Measurements from ENCODE around the gene ARHGAP40.

ARHGAP40 gene

GRCh38 chr20:38680500-38681306, 79.1 kb downstream of the ARHGAP40 start:
- no peak overlapping the region for H3K27ac ChIP-seq (ENCODE audit: low read depth, low read length)
- no peaks in the 10 kb centered on the region for H3K36me3 ChIP-seq (ENCODE audit: control insufficient read depth, insufficient read depth, low read length)
- H3K9ac ChIP-seq (ENCODE audit: low read length): no peak overlapping the region
- no peaks in the 10 kb centered on the region for H3K4me1 ChIP-seq (ENCODE audit: control insufficient read depth, insufficient read depth, low read length)
- peaks cover 2% of the 10 kb centered on the region for H3K27me3 ChIP-seq (ENCODE audit: control insufficient read depth, insufficient read depth, low read length)
- H3K4me3 ChIP-seq (ENCODE audit: low read length): no peak overlapping the region

- Histone ChIP-seq H3K27ac (ENCODE audit: low read depth, low read length) (no peak overlapping the region), H3K9ac (ENCODE audit: low read length) (no peak overlapping the region), H3K4me3 (ENCODE audit: low read length) (no peak overlapping the region), H3K4me1 (ENCODE audit: control insufficient read depth, insufficient read depth, low read length) (no peaks in the 10 kb centered on the region), H3K27me3 (ENCODE audit: control insufficient read depth, insufficient read depth, low read length) (no peaks in the 10 kb centered on the region), H3K36me3 (ENCODE audit: control insufficient read depth, insufficient read depth, low read length) (no peaks in the 10 kb centered on the region)
Measured at GRCh38 chr20:38685271-38685670, 83.7 kb downstream of the ARHGAP40 start.

DNA sequence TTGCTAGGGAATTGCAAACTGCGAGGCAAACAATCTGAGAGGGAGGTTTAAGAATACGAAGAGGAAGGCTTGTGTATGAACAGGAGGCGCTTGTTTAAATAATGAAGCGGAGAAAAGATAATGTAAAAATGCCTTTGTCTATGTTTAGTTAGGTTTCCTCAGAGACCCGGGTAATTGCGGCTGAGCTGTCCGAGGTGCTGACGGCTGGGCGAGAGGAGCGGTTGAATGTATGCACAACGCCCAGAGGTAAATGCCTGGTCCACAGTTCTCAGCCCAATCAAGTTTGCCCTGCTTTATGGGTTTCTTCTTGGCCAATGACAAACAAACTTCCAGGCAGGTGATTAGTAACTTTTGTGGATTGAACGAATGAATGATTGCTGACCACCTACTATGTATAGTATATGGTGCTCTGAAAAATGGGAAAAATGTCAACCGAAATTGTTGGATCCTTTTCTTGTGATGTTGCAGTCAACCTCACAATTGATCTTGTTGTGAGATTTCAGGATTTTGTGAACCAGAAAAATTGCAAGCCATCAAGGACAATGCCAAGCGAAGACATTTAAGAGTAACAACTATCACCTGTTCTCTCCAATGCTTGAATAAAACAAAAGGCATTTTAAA, 84.4 kb downstream of the ARHGAP40 start:
- no peak overlapping the region for H3K4me3 ChIP-seq (ENCODE audit: low read length)
- H3K36me3 ChIP-seq (ENCODE audit: control insufficient read depth, insufficient read depth, low read length): no peaks in the 10 kb centered on the region
- no peaks in the 10 kb centered on the region for H3K4me1 ChIP-seq (ENCODE audit: control insufficient read depth, insufficient read depth, low read length)
- no peak overlapping the region for H3K9ac ChIP-seq (ENCODE audit: low read length)
- H3K27me3 ChIP-seq (ENCODE audit: control insufficient read depth, insufficient read depth, low read length): no peaks in the 10 kb centered on the region
- no peak overlapping the region for H3K27ac ChIP-seq (ENCODE audit: low read depth, low read length)

- H3K27ac ChIP-seq (ENCODE audit: low read depth, low read length): no peak overlapping the region
- H3K4me1 ChIP-seq (ENCODE audit: control insufficient read depth, insufficient read depth, low read length): no peaks in the 10 kb centered on the region
Measured at GRCh38 chr20:38692436-38693411, 91.1 kb downstream of the ARHGAP40 start.

GRCh38 chr20:38697306-38697705, 95.7 kb downstream of the ARHGAP40 start:
- H3K36me3 ChIP-seq (ENCODE audit: control insufficient read depth, insufficient read depth, low read length): no peaks in the 10 kb centered on the region
- H3K9ac ChIP-seq (ENCODE audit: low read length): no peak overlapping the region
- H3K27me3 ChIP-seq (ENCODE audit: control insufficient read depth, insufficient read depth, low read length): no peaks in the 10 kb centered on the region
- H3K4me1 ChIP-seq (ENCODE audit: control insufficient read depth, insufficient read depth, low read length): no peaks in the 10 kb centered on the region
- no peak overlapping the region for H3K27ac ChIP-seq (ENCODE audit: low read depth, low read length)
- no peak overlapping the region for H3K4me3 ChIP-seq (ENCODE audit: low read length)

More at GRCh38 chr20:38692436-38693411, 91.1 kb downstream of the ARHGAP40 start:
- no peak overlapping the region for H3K9ac ChIP-seq (ENCODE audit: low read length)
- H3K27me3 ChIP-seq (ENCODE audit: control insufficient read depth, insufficient read depth, low read length): no peaks in the 10 kb centered on the region
- no peaks in the 10 kb centered on the region for H3K36me3 ChIP-seq (ENCODE audit: control insufficient read depth, insufficient read depth, low read length)
- no peak overlapping the region for H3K4me3 ChIP-seq (ENCODE audit: low read length)

DNA sequence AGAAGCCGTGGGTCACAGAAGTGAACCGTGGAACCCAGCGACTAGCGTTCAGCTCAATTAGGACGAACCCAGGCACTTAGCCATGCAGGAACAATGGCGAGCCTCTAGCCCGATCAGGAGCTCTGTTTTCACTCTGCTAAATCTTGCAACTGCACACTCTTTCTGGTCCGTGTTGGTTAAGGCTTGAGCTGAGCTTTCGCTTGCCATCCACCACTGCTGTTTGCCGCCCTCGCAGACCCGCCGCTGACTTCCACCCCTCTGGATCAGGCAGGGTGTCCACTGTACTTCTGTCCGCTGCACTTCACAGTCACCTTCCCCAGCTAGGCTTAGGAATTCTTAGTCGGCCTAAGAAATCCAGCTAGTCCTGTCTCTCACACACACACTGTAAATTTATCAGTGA, 96.9 kb downstream of the ARHGAP40 start:
- no peaks in the 10 kb centered on the region for H3K36me3 ChIP-seq (ENCODE audit: control insufficient read depth, insufficient read depth, low read length)
- H3K4me1 ChIP-seq (ENCODE audit: control insufficient read depth, insufficient read depth, low read length): no peaks in the 10 kb centered on the region
- H3K9ac ChIP-seq (ENCODE audit: low read length): no peak overlapping the region
- H3K27me3 ChIP-seq (ENCODE audit: control insufficient read depth, insufficient read depth, low read length): no peaks in the 10 kb centered on the region
- H3K27ac ChIP-seq (ENCODE audit: low read depth, low read length): no peak overlapping the region
- H3K4me3 ChIP-seq (ENCODE audit: low read length): no peak overlapping the region

DNA sequence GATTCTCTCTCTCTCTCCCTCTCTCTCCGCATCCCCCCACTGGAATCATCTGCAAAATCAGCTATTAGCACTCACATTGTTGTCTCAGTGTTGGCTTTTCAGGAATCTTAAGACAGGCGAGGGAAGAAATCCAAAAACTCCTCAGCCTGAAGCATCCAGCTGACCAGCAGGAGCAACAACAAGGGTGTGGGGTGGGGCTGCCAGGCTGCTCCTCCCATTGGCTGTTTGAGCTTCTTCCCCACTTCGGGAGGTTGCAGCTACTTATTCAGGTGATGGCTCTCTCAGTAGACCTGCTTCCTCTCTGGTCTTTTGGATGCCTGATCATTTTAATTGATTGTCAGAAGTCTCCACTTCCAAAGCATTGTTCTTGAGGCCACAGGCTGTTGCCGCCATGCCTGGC, 98.5 kb downstream of the ARHGAP40 start:
- no peak overlapping the region for H3K9ac ChIP-seq (ENCODE audit: low read length)
- H3K36me3 ChIP-seq (ENCODE audit: control insufficient read depth, insufficient read depth, low read length): no peaks in the 10 kb centered on the region
- H3K4me3 ChIP-seq (ENCODE audit: low read length): no peak overlapping the region
- H3K27me3 ChIP-seq (ENCODE audit: control insufficient read depth, insufficient read depth, low read length): no peaks in the 10 kb centered on the region
- no peaks in the 10 kb centered on the region for H3K4me1 ChIP-seq (ENCODE audit: control insufficient read depth, insufficient read depth, low read length)
- H3K27ac ChIP-seq (ENCODE audit: low read depth, low read length): no peak overlapping the region

Data from rectal smooth muscle tissue (tissue), 1 donor.